Fibroblast of lung (primary cell): Measurements from ENCODE around the gene ZCCHC2.

Experiments
- CTCF ChIP-seq, 2 donors: IDR thresholded peaks in 1 of 2; conservative IDR thresholded peaks in 1 of 2; 1 replicate in 1 of 2; 2 replicates in 1 of 2; pipeline ENCODE4 v1.5.1; 2011 to 2012; ENCODE audit warnings: low read length in 2 of 2, control low read depth in 1 of 2, inconsistent platforms in 1 of 2, low read depth in 1 of 2, mild to moderate bottlenecking in 1 of 2
- EZH2 ChIP-seq: IDR thresholded peaks from 2 replicates; pipeline ENCODE4 v1.5.1; 2012; ENCODE audit warnings: low read length, control low read depth, mild to moderate bottlenecking; ENCODE audit errors: missing control alignments

- TF ChIP-seq CTCF (conservative IDR thresholded peaks at IDR 0.05 in 1 of 2, IDR thresholded peaks at IDR 0.05 in 1 of 2; ENCODE audit: low read depth in 1 of 2, low read length in 2 of 2) (no peak), EZH2 (no peak)
Measured at GRCh38 chr18:62524440-62525200, 1.8 kb downstream of the ZCCHC2 start.
